GM12875 (cell line): ENCODE results near the gene PDE1C.

Source experiments
- H3K4me3 ChIP-seq: one replicate; pipeline ENCODE4 v1.5.1; 2011; ENCODE audit warnings: low read depth, low read length, control low read depth
- CTCF ChIP-seq: IDR thresholded peaks from 2 replicates; pipeline ENCODE4 v1.5.1; 2011; ENCODE audit warnings: low read depth, mild to moderate bottlenecking, control low read depth, inconsistent platforms, low read length, moderate library complexity, borderline replicate concordance; ENCODE audit not compliant: insufficient read depth

The PDE1C gene

GRCh38 chr7:31997423-31997822, 72.8 kb downstream of the PDE1C start:
- TF ChIP-seq CTCF: no peak
- H3K4me3 ChIP-seq: no peak overlapping the region

- no peak for TF ChIP-seq CTCF
- no peak overlapping the region for H3K4me3 ChIP-seq
These were observed 75.1 kb downstream of the PDE1C start for GRCh38 chr7:31995134-31995533.

GRCh38 chr7:31991846-31992245, 78.4 kb downstream of the PDE1C start:
- no peak for TF ChIP-seq CTCF
- H3K4me3 ChIP-seq: no peak overlapping the region

GRCh38 chr7:31991406-31991805, 78.8 kb downstream of the PDE1C start:
- TF ChIP-seq CTCF: no peak
- H3K4me3 ChIP-seq: no peak overlapping the region

- no peak overlapping the region for H3K4me3 ChIP-seq
- TF ChIP-seq CTCF: no peak
These were observed 83.2 kb downstream of the PDE1C start for GRCh38 chr7:31986878-31987518.

- TF ChIP-seq CTCF: no peak
- H3K4me3 ChIP-seq: no peak overlapping the region
These were observed 87.2 kb downstream of the PDE1C start for GRCh38 chr7:31982962-31983361.

- no peak for TF ChIP-seq CTCF
- H3K4me3 ChIP-seq: no peak overlapping the region
These were observed 88.3 kb downstream of the PDE1C start for GRCh38 chr7:31981874-31982390.
